Liver (tissue), 3 donors: ENCODE results near the gene GSTA3.

Experiments
- EGR1 ChIP-seq, 2 donors: IDR thresholded peaks; 2 replicates each; pipeline ENCODE4 v1.6.1; 2016 to 2018; ENCODE audit warnings: antibody characterized with exemption in 2 of 2, low read depth in 2 of 2
- HNF4G ChIP-seq: IDR thresholded peaks from 2 replicates; pipeline ENCODE4 v1.6.1; 2016; ENCODE audit warnings: antibody characterized with exemption
- JUND ChIP-seq, 2 donors: IDR thresholded peaks; 2 replicates each; pipeline ENCODE4 v1.6.1; 2016; ENCODE audit warnings: antibody characterized with exemption in 2 of 2
- RAD21 ChIP-seq, 2 donors: IDR thresholded peaks; 2 replicates each; pipeline ENCODE4 v1.6.1; 2016; ENCODE audit warnings: antibody characterized with exemption in 2 of 2, mild to moderate bottlenecking in 2 of 2
- SP1 ChIP-seq: IDR thresholded peaks from 2 replicates; pipeline ENCODE4 v1.6.1; 2018; ENCODE audit warnings: antibody characterized with exemption, mild to moderate bottlenecking
- TAF1 ChIP-seq: conservative IDR thresholded peaks from 2 replicates; pipeline ENCODE4 v1.6.1; 2016; ENCODE audit warnings: antibody characterized with exemption, mild to moderate bottlenecking
- YY1 ChIP-seq: IDR thresholded peaks from 2 replicates; pipeline ENCODE4 v1.6.1; 2016; ENCODE audit warnings: antibody characterized with exemption, mild to moderate bottlenecking
- TF ChIP-seq, protein P1 (sequence below): fragments of 150-350 bp; IDR thresholded peaks from 2 replicates; pipeline ENCODE4 v1.5.1; 2017; ENCODE audit warnings: improper control_type of control experiment, low read depth, low read length; ENCODE audit not compliant: missing input control
- TF ChIP-seq, protein P2 (sequence below): IDR thresholded peaks from 2 replicates; pipeline ENCODE4 v1.6.1; 2016; ENCODE audit warnings: antibody characterized with exemption
- TF ChIP-seq, protein P3 (sequence below): IDR thresholded peaks from 2 replicates; pipeline ENCODE4 v1.6.1; 2016; ENCODE audit warnings: antibody characterized with exemption
- donor health status: healthy.
- donor health status: healthy.

DNA sequence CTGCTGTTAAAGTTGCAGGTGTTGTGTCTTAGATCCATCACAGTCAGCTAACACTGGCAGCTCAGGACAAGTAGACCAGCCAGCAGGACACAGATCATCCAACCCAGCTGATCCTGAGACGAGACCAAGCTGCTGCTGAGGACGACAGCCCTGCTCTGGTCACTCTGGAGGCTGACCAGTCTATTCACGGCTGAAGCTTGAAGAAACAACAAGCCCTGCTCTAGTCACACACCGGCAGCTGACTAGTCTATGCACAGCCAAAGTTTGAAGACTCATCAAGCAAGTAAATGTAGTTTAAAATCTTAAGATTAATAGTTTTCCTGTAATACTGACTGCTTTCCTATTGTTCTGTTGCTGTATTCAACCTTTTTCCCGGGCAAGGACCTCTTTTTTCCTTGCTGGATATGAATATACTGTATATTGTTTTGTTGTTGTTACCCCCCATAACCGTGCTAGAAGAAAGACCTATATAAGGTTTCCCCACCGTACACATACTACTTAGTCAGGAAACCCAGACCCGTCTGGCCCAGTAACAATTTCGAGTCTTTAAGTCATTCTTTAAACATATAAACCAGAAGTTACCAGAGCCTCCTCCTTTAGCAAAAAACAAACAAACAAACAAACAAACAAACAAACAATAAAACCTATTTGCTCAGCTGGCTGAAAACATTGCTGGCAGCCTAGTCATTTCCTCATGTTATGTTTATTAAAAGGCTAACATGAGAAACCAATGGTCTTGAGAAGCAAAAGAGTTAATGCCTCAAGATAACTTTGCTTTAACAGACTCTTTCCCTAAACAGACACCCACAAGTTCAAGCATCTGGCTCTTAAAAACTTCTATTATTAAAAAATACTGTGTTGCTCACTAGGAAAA is 16.7 kb upstream of the GSTA3 start:
- TF ChIP-seq, protein P1, sequence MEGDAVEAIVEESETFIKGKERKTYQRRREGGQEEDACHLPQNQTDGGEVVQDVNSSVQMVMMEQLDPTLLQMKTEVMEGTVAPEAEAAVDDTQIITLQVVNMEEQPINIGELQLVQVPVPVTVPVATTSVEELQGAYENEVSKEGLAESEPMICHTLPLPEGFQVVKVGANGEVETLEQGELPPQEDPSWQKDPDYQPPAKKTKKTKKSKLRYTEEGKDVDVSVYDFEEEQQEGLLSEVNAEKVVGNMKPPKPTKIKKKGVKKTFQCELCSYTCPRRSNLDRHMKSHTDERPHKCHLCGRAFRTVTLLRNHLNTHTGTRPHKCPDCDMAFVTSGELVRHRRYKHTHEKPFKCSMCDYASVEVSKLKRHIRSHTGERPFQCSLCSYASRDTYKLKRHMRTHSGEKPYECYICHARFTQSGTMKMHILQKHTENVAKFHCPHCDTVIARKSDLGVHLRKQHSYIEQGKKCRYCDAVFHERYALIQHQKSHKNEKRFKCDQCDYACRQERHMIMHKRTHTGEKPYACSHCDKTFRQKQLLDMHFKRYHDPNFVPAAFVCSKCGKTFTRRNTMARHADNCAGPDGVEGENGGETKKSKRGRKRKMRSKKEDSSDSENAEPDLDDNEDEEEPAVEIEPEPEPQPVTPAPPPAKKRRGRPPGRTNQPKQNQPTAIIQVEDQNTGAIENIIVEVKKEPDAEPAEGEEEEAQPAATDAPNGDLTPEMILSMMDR, result no peak
- TF ChIP-seq, protein P2, sequence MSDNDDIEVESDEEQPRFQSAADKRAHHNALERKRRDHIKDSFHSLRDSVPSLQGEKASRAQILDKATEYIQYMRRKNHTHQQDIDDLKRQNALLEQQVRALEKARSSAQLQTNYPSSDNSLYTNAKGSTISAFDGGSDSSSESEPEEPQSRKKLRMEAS, result no peak
- no peak for TF ChIP-seq SP1
- no peak for TF ChIP-seq TAF1
- TF ChIP-seq YY1, result no peak
- TF ChIP-seq, protein P3, sequence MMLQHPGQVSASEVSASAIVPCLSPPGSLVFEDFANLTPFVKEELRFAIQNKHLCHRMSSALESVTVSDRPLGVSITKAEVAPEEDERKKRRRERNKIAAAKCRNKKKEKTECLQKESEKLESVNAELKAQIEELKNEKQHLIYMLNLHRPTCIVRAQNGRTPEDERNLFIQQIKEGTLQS, result no peak
- no peak for TF ChIP-seq JUND (IDR thresholded peaks at IDR 0.05)
- TF ChIP-seq RAD21 (IDR thresholded peaks at IDR 0.05), result no peak
- TF ChIP-seq HNF4G, result no peak
- TF ChIP-seq EGR1 (IDR thresholded peaks at IDR 0.05; ENCODE audit: low read depth in 2 of 2), result no peak
